Liver (tissue), 9 donors: ENCODE results near the gene TTC28. TPM values are rescaled to one million over a fixed set of nuclear protein-coding genes. Genes with fewer than 3 reads are reported as not detected.

ENCODE experiments used
- DNase-seq: peaks from one replicate; pipeline ENCODE4 v3.0.0-alpha.2; 2017; ENCODE audit warnings: low spot score
- H3K27ac ChIP-seq, 2 donors: one replicate each; pipeline ENCODE4 v1.7.0; 2013; ENCODE audit warnings: inconsistent platforms in 2 of 2, low read length in 2 of 2, control low read depth in 1 of 2, low read depth in 1 of 2, mild to moderate bottlenecking in 1 of 2
- H3K27me3 ChIP-seq, 4 donors: one replicate each; pipeline versions ENCODE4 v1.6.1 to v1.7.0; 2013; ENCODE audit warnings: low read length in 3 of 4, inconsistent platforms in 1 of 4, mild to moderate bottlenecking in 1 of 4, moderate library complexity in 1 of 4; ENCODE audit not compliant: control insufficient read depth in 4 of 4, insufficient read depth in 4 of 4
- H3K36me3 ChIP-seq, 4 donors: one replicate each; pipeline versions ENCODE4 v1.6.1 to v1.7.0; 2013; ENCODE audit warnings: low read length in 3 of 4, mild to moderate bottlenecking in 3 of 4, low read depth in 1 of 4, moderate library complexity in 1 of 4; ENCODE audit not compliant: control insufficient read depth in 4 of 4, insufficient read depth in 3 of 4
- H3K4me1 ChIP-seq, 4 donors: one replicate each; pipeline versions ENCODE4 v1.6.1 to v1.7.0; 2013; ENCODE audit warnings: low read length in 3 of 4, mild to moderate bottlenecking in 3 of 4, moderate library complexity in 1 of 4; ENCODE audit not compliant: control insufficient read depth in 4 of 4, insufficient read depth in 4 of 4
- H3K4me3 ChIP-seq, 3 donors: one replicate each; pipeline versions ENCODE4 v1.6.1 to v1.7.0; 2013; ENCODE audit warnings: low read length in 3 of 3, control low read depth in 1 of 3, low read depth in 1 of 3, mild to moderate bottlenecking in 1 of 3
- H3K9ac ChIP-seq, 2 donors: one replicate each; pipeline ENCODE4 v1.7.0; 2013; ENCODE audit warnings: low read length in 2 of 2, mild to moderate bottlenecking in 2 of 2, moderate library complexity in 2 of 2, control low read depth in 1 of 2, low read depth in 1 of 2
- H3K9me3 ChIP-seq, 4 donors: one replicate each; pipeline versions ENCODE4 v1.6.1 to v1.7.0; 2013; ENCODE audit warnings: low read length in 3 of 4; ENCODE audit not compliant: control insufficient read depth in 4 of 4
- FOXA1 ChIP-seq: IDR thresholded peaks from 2 replicates; pipeline ENCODE4 v1.6.1; 2016; ENCODE audit warnings: antibody characterized with exemption
- GABPA ChIP-seq, 2 donors: IDR thresholded peaks in 1 of 2; conservative IDR thresholded peaks in 1 of 2; 2 replicates each; pipeline ENCODE4 v1.6.1; 2016; ENCODE audit warnings: antibody characterized with exemption in 2 of 2, mild to moderate bottlenecking in 1 of 2, moderate library complexity in 1 of 2
- HNF4G ChIP-seq: IDR thresholded peaks from 2 replicates; pipeline ENCODE4 v1.6.1; 2016; ENCODE audit warnings: antibody characterized with exemption
- JUND ChIP-seq, 2 donors: IDR thresholded peaks; 2 replicates each; pipeline ENCODE4 v1.6.1; 2016; ENCODE audit warnings: antibody characterized with exemption in 2 of 2
- NR2F2 ChIP-seq: IDR thresholded peaks from 2 replicates; pipeline ENCODE4 v1.6.1; 2016; ENCODE audit warnings: antibody characterized with exemption
- RAD21 ChIP-seq, 2 donors: IDR thresholded peaks; 2 replicates each; pipeline ENCODE4 v1.6.1; 2016; ENCODE audit warnings: antibody characterized with exemption in 2 of 2, mild to moderate bottlenecking in 2 of 2
- SP1 ChIP-seq: IDR thresholded peaks from 2 replicates; pipeline ENCODE4 v1.6.1; 2018; ENCODE audit warnings: antibody characterized with exemption, mild to moderate bottlenecking
- TAF1 ChIP-seq: conservative IDR thresholded peaks from 2 replicates; pipeline ENCODE4 v1.6.1; 2016; ENCODE audit warnings: antibody characterized with exemption, mild to moderate bottlenecking
- WGBS: extraction: QIAGEN DNeasy Blood & Tissue Kit; methylation state at CpG from one replicate; pipeline ENCODE4 v1.1.7; 2013; 5-methylcytosine and 5-hydroxymethylcytosine counted together
- polyA plus RNA-seq, 2 donors: library from polyadenylated mRNA; stranded (reverse) in 1 of 2; unstranded in 1 of 2; fragments of 200-250 nt in 1 of 2; fragments of >200 nt in 1 of 2; fragmentation: Nextera tagmentation in 1 of 2; extraction: Ambion mirVana in 1 of 2; gene quantifications; one replicate each; pipeline versions ENCODE4 v1.2.1 to v1.2.3, GENCODE V29; 2013 to 2015
- total RNA-seq, 2 donors: library from RNA; depleted of rRNA; stranded (reverse); fragments of >200 nt; gene quantifications; one replicate each; pipeline ENCODE4 v1.2.3, GENCODE V29; 2014
- TF ChIP-seq, protein P1 (sequence below): IDR thresholded peaks from 2 replicates; pipeline ENCODE4 v1.6.1; 2016; ENCODE audit warnings: antibody characterized with exemption
- TF ChIP-seq, protein P2 (sequence below): IDR thresholded peaks from 2 replicates; pipeline ENCODE4 v1.6.1; 2016; ENCODE audit warnings: antibody characterized with exemption, mild to moderate bottlenecking
- TF ChIP-seq, protein P3 (sequence below): fragments of 150-350 bp; IDR thresholded peaks from 2 replicates; pipeline ENCODE4 v1.5.1; 2017; ENCODE audit warnings: improper control_type of control experiment, low read depth, low read length; ENCODE audit not compliant: missing input control
- donor health status: healthy.
- donor health status: healthy.
- donor health status: healthy.
- donor health status: healthy.
- donor health status: healthy.

TTC28 gene
- total and polyA plus RNA-seq, 4 donors, result 4.2 to 19.4 (median 5.9) TPM

DNA sequence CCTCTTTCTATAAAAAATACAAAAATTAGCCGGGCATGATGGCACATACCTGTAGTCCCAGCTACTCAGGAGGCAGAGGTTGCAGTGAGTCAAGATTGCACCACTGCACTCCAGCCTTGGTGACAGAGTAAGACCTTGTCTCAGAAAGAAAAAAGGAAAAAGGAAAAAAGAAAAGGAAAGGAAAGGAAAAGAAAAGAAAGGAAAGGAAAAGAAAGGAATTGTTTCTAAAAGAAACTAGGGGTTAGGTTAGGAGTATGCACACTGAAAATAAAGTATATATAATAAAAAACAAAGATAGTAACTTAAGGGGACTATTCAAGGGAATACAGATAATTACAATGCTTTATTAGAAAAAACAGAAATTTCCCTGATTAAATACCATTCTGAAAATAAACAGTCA is 50.9 kb downstream of the TTC28 start:
- TF ChIP-seq, protein P1, sequence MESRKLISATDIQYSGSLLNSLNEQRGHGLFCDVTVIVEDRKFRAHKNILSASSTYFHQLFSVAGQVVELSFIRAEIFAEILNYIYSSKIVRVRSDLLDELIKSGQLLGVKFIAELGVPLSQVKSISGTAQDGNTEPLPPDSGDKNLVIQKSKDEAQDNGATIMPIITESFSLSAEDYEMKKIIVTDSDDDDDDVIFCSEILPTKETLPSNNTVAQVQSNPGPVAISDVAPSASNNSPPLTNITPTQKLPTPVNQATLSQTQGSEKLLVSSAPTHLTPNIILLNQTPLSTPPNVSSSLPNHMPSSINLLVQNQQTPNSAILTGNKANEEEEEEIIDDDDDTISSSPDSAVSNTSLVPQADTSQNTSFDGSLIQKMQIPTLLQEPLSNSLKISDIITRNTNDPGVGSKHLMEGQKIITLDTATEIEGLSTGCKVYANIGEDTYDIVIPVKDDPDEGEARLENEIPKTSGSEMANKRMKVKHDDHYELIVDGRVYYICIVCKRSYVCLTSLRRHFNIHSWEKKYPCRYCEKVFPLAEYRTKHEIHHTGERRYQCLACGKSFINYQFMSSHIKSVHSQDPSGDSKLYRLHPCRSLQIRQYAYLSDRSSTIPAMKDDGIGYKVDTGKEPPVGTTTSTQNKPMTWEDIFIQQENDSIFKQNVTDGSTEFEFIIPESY, result no peak
- TF ChIP-seq RAD21 (IDR thresholded peaks at IDR 0.05) (no peak), TAF1 (no peak), JUND (IDR thresholded peaks at IDR 0.05) (no peak)
- WGBS, result 97% methylated on average over 1 of the region's 1 CpG
- H3K9ac ChIP-seq, result no peak overlapping the region
- H3K4me1 ChIP-seq, result no peaks in the 10 kb centered on the region
- H3K27ac ChIP-seq, result no peak overlapping the region
- H3K27me3 ChIP-seq, result no peaks in the 10 kb centered on the region
- no peak for DNase-seq
- H3K9me3 ChIP-seq, result no peaks in the 10 kb centered on the region
- H3K36me3 ChIP-seq, result no peaks in the 10 kb centered on the region
- no peak overlapping the region for H3K4me3 ChIP-seq

DNA sequence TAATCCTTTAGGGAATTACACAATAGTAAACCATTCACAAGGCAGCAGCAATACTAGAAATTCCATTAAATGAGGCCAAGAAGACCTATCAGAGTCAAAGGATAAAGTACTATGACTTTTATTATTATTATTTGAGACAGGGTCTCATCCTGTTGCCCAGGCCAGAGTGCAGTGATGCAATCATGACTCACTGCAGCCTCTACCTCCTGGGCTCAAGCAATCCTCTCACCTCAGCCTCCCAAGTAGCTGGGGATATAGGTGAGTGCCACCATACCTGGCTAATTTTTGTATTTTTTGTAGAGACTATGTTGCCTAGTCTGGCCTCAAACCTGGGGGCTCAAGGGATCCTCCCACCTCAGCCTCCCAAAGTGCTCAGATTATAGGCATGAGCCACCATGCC is 51.8 kb downstream of the TTC28 start:
- Histone ChIP-seq H3K9ac (no peak overlapping the region), H3K27ac (no peak overlapping the region), H3K4me3 (no peak overlapping the region), H3K27me3 (no peaks in the 10 kb centered on the region), H3K36me3 (no peaks in the 10 kb centered on the region), H3K4me1 (no peaks in the 10 kb centered on the region), H3K9me3 (no peaks in the 10 kb centered on the region)
- no peak for DNase-seq
- TF ChIP-seq, protein P2, sequence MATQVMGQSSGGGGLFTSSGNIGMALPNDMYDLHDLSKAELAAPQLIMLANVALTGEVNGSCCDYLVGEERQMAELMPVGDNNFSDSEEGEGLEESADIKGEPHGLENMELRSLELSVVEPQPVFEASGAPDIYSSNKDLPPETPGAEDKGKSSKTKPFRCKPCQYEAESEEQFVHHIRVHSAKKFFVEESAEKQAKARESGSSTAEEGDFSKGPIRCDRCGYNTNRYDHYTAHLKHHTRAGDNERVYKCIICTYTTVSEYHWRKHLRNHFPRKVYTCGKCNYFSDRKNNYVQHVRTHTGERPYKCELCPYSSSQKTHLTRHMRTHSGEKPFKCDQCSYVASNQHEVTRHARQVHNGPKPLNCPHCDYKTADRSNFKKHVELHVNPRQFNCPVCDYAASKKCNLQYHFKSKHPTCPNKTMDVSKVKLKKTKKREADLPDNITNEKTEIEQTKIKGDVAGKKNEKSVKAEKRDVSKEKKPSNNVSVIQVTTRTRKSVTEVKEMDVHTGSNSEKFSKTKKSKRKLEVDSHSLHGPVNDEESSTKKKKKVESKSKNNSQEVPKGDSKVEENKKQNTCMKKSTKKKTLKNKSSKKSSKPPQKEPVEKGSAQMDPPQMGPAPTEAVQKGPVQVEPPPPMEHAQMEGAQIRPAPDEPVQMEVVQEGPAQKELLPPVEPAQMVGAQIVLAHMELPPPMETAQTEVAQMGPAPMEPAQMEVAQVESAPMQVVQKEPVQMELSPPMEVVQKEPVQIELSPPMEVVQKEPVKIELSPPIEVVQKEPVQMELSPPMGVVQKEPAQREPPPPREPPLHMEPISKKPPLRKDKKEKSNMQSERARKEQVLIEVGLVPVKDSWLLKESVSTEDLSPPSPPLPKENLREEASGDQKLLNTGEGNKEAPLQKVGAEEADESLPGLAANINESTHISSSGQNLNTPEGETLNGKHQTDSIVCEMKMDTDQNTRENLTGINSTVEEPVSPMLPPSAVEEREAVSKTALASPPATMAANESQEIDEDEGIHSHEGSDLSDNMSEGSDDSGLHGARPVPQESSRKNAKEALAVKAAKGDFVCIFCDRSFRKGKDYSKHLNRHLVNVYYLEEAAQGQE, result no peak
- TF ChIP-seq GABPA (IDR thresholded peaks at IDR 0.05 in 1 of 2, conservative IDR thresholded peaks at IDR 0.05 in 1 of 2), result no peak
- no peak for TF ChIP-seq RAD21 (IDR thresholded peaks at IDR 0.05)
- no peak for TF ChIP-seq NR2F2
- TF ChIP-seq, protein P3, sequence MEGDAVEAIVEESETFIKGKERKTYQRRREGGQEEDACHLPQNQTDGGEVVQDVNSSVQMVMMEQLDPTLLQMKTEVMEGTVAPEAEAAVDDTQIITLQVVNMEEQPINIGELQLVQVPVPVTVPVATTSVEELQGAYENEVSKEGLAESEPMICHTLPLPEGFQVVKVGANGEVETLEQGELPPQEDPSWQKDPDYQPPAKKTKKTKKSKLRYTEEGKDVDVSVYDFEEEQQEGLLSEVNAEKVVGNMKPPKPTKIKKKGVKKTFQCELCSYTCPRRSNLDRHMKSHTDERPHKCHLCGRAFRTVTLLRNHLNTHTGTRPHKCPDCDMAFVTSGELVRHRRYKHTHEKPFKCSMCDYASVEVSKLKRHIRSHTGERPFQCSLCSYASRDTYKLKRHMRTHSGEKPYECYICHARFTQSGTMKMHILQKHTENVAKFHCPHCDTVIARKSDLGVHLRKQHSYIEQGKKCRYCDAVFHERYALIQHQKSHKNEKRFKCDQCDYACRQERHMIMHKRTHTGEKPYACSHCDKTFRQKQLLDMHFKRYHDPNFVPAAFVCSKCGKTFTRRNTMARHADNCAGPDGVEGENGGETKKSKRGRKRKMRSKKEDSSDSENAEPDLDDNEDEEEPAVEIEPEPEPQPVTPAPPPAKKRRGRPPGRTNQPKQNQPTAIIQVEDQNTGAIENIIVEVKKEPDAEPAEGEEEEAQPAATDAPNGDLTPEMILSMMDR, result no peak
- no peak for TF ChIP-seq HNF4G
- TF ChIP-seq FOXA1, result no peak
- no peak for TF ChIP-seq SP1
